Sigmoid colon (tissue), 7 donors: ENCODE data around the gene SF1. TPM values are rescaled to one million over a fixed set of nuclear protein-coding genes. Genes with fewer than 3 reads are reported as not detected.

ENCODE experiments used
- DNase-seq: peaks from one replicate; pipeline ENCODE4 v3.0.0-alpha.2; 2019
- H3K27ac ChIP-seq, 4 donors: fragments of 200-600 bp; sonication (generic); one replicate each; pipeline ENCODE4 v1.5.1; 2016 to 2019; ENCODE audit warnings: mild to moderate bottlenecking in 1 of 4
- H3K27me3 ChIP-seq, 3 donors: fragments of 200-600 bp; sonication (generic); one replicate each; pipeline ENCODE4 v1.5.1; 2019; ENCODE audit warnings: mild to moderate bottlenecking in 1 of 3
- H3K36me3 ChIP-seq, 4 donors: fragments of 200-600 bp; sonication (generic); one replicate each; pipeline ENCODE4 v1.5.1; 2016 to 2019
- H3K4me1 ChIP-seq, 4 donors: fragments of 200-600 bp; sonication (generic); one replicate each; pipeline ENCODE4 v1.5.1; 2017 to 2019
- H3K4me3 ChIP-seq, 4 donors: fragments of 200-600 bp; sonication (generic); one replicate each; pipeline ENCODE4 v1.5.1; 2017 to 2019; ENCODE audit warnings: mild to moderate bottlenecking in 2 of 4, moderate library complexity in 1 of 4
- H3K9me3 ChIP-seq, 4 donors: fragments of 200-600 bp in 3 of 4; sonication (generic) in 3 of 4; one replicate each; pipeline versions ENCODE4 v1.5.1 to v1.6.1; 2013 to 2019
- CTCF ChIP-seq, 4 experiments: fragments of 450-650 bp in 3 of 4; fragments of 200-600 bp in 1 of 4; IDR thresholded peaks; one replicate each; pipeline ENCODE4 v1.5.1; 2016 to 2019; ENCODE audit warnings: antibody characterized with exemption in 4 of 4, mild to moderate bottlenecking in 3 of 4, moderate library complexity in 2 of 4
- EP300 ChIP-seq, 4 donors: sonication (generic); formaldehyde crosslinking; IDR thresholded peaks; one replicate each; pipeline ENCODE4 v1.6.1; 2017; ENCODE audit warnings: antibody characterized with exemption in 4 of 4
- POLR2A ChIP-seq, 2 donors: fragments of 450-650 bp; IDR thresholded peaks; one replicate each; pipeline ENCODE4 v1.6.1; 2016; ENCODE audit warnings: antibody characterized with exemption in 2 of 2, mild to moderate bottlenecking in 2 of 2, moderate library complexity in 2 of 2
- POLR2AphosphoS5 ChIP-seq, 4 donors: sonication (generic); formaldehyde crosslinking; IDR thresholded peaks; one replicate each; pipeline ENCODE4 v1.6.1; 2017; ENCODE audit warnings: antibody characterized with exemption in 4 of 4
- WGBS, 2 donors: extraction: QIAGEN DNeasy Blood & Tissue Kit; methylation state at CpG; one replicate each; pipeline ENCODE4 v1.1.7; 2013; 5-methylcytosine and 5-hydroxymethylcytosine counted together
- intact Hi-C: fragments of 100-400 bp; cut with DNase I; formaldehyde crosslinking; loops from one replicate; pipeline ENCODE4 v1.15.1; 2023
- polyA plus RNA-seq, 3 donors: library from polyadenylated mRNA; stranded (reverse); fragments of 200-250 nt; gene quantifications; one replicate each; pipeline ENCODE4 v1.2.3, GENCODE V29; 2013
- total RNA-seq, 4 donors: library from RNA; depleted of rRNA; stranded (reverse); fragments of >200 nt; gene quantifications; one replicate each; pipeline ENCODE4 v1.1.0, GENCODE V29; 2016
- donor health status: healthy with polysubstance abuse.
- donor health status: Bipolar disorder and iron deficiency.
- donor health status: healthy.

The SF1 gene
- total and polyA plus RNA-seq, 7 donors = 36.5 to 381 (median 185) TPM

DNA sequence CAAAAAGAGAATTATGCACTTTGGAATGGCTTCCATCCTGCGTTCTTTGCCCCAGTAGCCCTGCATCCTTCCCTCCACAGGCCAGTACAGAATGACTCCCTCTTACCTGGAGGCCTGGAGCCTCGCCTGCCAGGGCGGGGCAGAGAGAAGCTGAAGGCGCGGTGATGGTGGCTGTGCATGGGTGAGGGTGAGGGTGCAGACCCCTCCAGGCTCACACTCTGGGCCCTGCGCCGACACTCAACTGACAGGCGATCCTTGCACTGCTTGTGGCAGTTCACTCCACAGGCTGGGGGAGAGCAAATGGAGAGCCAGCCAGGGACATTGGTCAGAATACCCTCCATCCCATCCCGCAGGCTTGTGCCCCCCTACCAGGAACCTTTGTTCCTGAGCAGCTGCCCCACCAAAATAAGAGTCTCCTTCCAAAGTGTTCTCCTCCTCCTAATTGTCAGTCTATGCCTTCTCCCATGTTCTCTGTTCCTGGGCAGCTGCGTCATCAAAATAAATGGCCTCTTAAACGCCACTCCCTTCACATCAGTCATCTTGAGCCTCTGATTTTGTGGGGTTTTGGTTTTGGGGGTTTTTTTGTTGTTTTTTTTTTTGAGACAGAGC lies 49.5 kb downstream of the SF1 start:
- intact Hi-C loops = no loop called here
- Histone ChIP-seq H3K27me3 (no peaks in the 10 kb centered on the region), H3K4me1 (peaks cover 0 to 8% (median 2%) of the 10 kb centered on the region in 4 donors), H3K27ac (no peak overlapping the region), H3K36me3 (peaks cover 0 to 35% (median 5%) of the 10 kb centered on the region in 4 donors), H3K4me3 (no peak overlapping the region), H3K9me3 (no peaks in the 10 kb centered on the region)
- 69 to 90% methylated on average over 11 of the region's 11 CpGs for WGBS, 2 donors
- no peak for TF ChIP-seq POLR2AphosphoS5 (IDR thresholded peaks at IDR 0.05)
- no peak for TF ChIP-seq CTCF (IDR thresholded peaks at IDR 0.05)
- TF ChIP-seq POLR2A (IDR thresholded peaks at IDR 0.05) = no peak
- TF ChIP-seq EP300 (IDR thresholded peaks at IDR 0.05) = no peak
- no peak for DNase-seq

GRCh38 chr11:64726867-64727530 lies 51.3 kb downstream of the SF1 start:
- H3K9me3 ChIP-seq = no peaks in the 10 kb centered on the region
- no peak overlapping the region for H3K4me3 ChIP-seq
- DNase-seq = peak; percentile 52
- no peak overlapping the region for H3K27ac ChIP-seq
- TF ChIP-seq POLR2AphosphoS5 (IDR thresholded peaks at IDR 0.05) (no peak), CTCF (IDR thresholded peaks at IDR 0.05) (no peak), EP300 (IDR thresholded peaks at IDR 0.05) (no peak), POLR2A (IDR thresholded peaks at IDR 0.05) (no peak)
- intact Hi-C loops = no loop called here
- peaks cover 0 to 15% (median 5%) of the 10 kb centered on the region in 4 donors for H3K4me1 ChIP-seq
- peaks cover 0 to 18% (median 5%) of the 10 kb centered on the region in 4 donors for H3K36me3 ChIP-seq
- H3K27me3 ChIP-seq = peaks cover 0 to 10% (median 10%) of the 10 kb centered on the region in 3 donors
- WGBS, 2 donors = 50 to 84% methylated on average over 7 of the region's 7 CpGs

DNA sequence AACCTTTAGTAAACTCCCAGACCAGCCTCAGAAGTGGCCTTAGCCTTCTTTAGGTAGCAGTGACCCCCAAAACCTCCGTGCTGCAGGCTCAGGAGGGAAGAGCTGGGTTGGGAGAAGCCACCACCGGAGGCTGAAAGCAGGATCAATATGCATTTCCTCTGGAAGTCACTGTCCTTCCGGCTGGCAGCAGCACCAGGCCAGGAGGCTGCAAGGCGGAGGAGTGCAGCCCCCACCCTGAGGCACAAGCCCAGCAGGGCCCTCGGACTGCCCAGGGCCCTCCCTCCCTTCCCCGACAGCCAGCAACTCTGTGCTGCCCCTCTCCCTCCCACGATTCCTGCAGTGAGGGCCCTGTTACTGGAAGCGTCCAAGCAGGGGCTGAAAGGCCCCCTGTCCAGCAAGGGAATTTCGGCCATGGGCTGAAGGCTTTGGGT lies 52.1 kb downstream of the SF1 start:
- Histone ChIP-seq H3K4me1 (peaks cover 0 to 15% (median 5%) of the 10 kb centered on the region in 4 donors), H3K36me3 (peaks cover 0 to 10% (median 5%) of the 10 kb centered on the region in 4 donors), H3K4me3 (no peak overlapping the region), H3K27ac (no peak overlapping the region), H3K27me3 (peaks cover 0 to 18% (median 17%) of the 10 kb centered on the region in 3 donors), H3K9me3 (no peaks in the 10 kb centered on the region)
- TF ChIP-seq POLR2AphosphoS5 (IDR thresholded peaks at IDR 0.05) (no peak), POLR2A (IDR thresholded peaks at IDR 0.05) (no peak), CTCF (IDR thresholded peaks at IDR 0.05) (no peak), EP300 (IDR thresholded peaks at IDR 0.05) (no peak)
- intact Hi-C loops = no loop called here
- peak; percentile 41 for DNase-seq
- 53 to 67% methylated on average over 9 of the region's 9 CpGs for whole genome bisulfite sequencing, 2 donors

GRCh38 chr11:64724863-64725532 lies 53.3 kb downstream of the SF1 start:
- no peak for DNase-seq
- intact Hi-C loops = loop anchor here (5.0 kb wide), 1 partner anchor 173 kb away; no protein-coding TSS in a partner anchor

More at GRCh38 chr11:64724863-64725532, 53.3 kb downstream of the SF1 start:
- H3K36me3 ChIP-seq = peaks cover 0 to 5% (median 0%) of the 10 kb centered on the region in 4 donors
- no peaks in the 10 kb centered on the region for H3K9me3 ChIP-seq
- WGBS, 2 donors = 59 to 74% methylated on average over 7 of the region's 7 CpGs
- no peak overlapping the region for H3K27ac ChIP-seq
- peaks cover 0 to 11% (median 5%) of the 10 kb centered on the region in 4 donors for H3K4me1 ChIP-seq
- TF ChIP-seq POLR2A (IDR thresholded peaks at IDR 0.05) (no peak), CTCF (IDR thresholded peaks at IDR 0.05) (no peak), POLR2AphosphoS5 (IDR thresholded peaks at IDR 0.05) (no peak), EP300 (IDR thresholded peaks at IDR 0.05) (no peak)
- H3K27me3 ChIP-seq = peaks cover 0 to 30% (median 30%) of the 10 kb centered on the region in 3 donors
- no peak overlapping the region for H3K4me3 ChIP-seq
